GM21390 (cell line): Measurements from ENCODE around the gene APOO.

Experiments
- ATAC-seq: cut with Tn5 transposase; IDR thresholded peaks from one replicate; pipeline ENCODE4 v1.9.1; 2021; ENCODE audit not compliant: unreplicated experiment

Gene APOO

DNA sequence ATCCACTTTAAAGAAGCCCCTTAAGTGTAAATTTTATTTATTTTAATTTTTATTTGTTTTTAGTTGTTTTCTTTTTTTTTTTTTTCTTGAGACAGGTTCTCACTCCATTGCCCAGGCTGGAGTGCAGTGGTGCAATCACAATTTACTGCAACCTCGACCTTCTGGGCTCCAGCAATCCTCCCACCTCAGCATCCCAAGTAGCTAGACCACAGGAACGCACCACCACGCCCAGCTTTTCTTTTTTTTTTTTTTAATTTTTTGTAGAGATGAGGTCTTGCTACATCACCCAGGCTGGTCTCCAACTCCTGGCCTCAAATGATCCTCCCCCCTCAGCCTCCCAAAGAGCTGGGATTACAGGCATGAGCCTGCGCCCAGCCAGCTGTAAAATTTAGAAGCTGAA lies 118.8 kb downstream of the APOO start:
- no peak for ATAC-seq

DNA sequence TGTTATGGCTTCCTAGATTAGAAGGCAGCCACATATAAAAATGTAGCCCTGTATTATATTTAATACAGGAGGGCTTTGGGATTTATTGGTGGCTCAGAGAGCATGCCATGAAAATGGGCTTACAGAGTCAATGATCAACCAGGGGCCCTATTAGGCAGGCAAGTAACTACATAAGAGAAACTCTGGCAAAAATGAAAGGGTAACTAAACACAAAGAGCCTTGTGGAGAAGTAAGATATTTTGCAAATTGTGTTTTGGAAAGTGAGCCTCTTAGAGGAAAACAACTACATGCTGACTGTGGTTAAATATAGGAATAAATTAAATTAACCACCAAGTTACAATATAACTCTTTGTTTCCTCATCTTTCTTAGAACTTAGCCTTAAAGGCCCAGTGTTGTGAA lies 119.2 kb downstream of the APOO start:
- ATAC-seq = no peak

DNA sequence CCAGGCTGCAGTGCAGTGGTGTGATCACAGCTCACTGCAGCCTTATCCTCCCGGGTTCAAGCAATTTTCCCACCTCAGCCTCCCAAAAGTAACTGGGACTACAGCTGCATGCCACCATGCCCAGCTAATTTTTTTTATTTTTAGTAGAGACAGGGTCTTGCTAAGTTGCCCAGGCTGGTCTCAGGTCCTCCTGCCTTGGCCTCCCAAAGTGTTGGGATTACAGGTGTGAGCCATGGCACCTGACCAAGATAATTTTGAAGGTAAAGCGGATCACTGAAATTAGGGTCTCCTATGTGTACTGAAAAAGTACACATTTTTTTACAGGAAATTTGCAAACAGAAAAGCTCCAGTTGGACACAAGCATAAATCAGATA lies 120.0 kb downstream of the APOO start:
- ATAC-seq = no peak

DNA sequence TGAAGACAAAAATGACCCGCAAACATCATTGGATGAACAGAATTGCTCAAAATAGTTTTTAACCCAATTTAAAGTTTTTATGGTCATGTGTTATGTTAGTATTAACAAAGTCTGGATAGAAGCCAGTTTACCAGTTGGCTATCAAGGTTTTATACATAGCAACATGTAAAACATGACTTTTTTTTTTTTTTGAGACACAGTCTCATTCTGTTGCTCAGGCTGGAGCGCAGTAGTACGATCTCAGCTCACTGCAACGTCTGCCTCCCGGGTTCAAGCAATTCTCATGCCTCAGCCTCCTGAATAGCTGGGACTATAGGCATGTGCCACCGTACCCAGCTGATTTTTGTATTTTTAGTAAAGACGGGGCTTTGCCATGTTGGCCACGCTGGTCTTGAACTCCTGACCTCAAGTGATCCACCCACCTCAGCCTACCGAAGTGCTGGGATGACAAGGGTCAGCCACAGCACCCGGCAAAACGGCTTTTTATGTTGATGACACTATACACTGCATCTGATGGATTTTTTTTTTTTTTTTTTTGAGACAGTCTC lies 121.4 kb downstream of the APOO start:
- no peak for ATAC-seq

DNA sequence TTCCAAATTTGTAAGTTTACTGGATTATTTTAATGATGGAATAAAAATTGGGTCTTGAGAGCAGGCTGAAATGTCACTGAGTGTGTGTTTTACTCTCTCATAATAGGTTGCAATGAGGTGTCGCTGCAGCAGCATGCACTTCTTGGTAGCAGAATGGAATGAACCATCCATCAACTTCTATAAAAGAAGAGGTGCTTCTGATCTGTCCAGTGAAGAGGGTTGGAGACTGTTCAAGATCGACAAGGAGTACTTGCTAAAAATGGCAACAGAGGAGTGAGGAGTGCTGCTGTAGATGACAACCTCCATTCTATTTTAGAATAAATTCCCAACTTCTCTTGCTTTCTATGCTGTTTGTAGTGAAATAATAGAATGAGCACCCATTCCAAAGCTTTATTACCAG lies 122.2 kb downstream of the APOO start:
- ATAC-seq = no peak

DNA sequence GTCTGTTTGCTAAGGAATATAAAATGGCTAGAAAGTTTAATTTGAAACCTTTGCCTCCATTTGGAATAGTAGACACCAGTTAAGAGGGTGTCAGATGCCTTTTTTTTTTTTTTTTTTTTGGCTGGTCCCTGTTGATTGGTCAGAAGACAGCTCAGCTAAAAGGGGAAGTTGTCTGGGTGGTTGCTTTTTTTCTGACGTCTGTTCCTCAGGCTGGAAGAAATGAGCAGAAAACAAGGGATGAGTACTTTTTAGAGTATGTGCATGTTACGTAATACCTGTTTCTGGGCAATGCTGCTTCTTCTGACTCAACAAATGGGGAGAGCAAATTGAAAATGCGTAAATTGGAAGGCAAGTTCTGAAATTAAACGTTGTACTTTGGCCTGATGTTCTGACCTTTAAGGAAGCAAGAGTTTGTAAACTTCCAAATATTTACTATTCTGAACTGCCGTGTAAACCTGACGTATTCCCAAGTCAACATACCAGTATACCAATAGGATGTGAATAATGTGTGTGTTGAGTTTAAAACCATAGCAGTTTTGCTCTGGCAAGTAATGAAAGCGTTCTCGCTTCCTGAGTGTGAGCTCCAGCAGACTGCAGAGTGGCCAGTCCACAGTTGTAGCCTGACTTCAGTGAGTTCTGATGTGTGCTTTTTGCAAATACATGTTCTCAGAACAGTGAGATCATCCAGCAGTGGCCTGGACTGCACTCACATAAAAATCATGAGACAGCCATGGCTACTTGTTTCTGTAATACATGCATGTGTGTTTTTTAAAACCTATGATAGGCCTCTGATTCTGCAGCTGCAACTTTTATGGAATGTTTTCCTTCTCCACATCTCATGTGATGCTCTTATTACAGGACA lies 123.0 kb downstream of the APOO start:
- no peak for ATAC-seq

DNA sequence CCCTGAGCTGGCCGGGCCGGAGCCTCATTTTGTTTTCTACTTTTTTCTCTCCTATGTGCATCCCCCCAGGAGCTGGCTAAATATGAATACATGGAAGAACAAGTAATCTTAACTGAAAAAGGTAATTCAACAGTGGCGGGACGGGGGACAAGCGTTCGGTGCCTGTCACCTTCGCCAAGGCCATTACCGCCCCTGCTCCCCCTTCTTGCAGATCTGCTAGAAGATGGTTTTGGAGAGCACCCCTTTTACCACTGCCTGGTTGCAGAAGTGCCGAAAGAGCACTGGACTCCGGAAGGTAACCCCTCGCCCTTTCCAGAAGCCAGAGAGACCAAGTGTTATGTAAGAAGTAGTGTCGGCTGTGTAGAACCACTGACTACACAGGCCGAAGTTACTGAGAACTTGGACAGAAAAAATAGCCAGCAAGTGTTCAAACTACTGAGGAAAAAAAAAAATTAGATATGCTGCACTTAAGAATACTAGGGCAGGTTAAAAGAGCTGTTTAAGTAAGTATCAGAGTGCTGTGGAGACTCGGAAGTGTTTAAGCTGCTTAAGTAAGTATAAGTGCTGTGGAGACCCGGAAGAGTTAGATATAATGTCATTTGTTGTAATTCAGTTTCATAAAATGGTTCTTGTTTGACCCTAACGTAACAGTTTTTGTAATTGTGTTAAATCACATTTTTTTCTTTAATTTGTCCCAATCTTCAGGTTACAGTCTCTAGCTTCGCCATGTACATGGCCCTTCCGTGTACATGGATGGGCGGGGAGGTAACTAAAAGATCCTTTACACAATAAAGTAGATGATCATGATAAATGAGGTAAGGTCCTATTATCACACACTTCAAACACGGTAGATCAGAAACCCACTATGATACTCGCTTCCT lies 123.9 kb downstream of the APOO start:
- ATAC-seq = no peak
